Activated naive CD8-positive, alpha-beta T cell (primary cell): ENCODE data around the gene INHBB.

Source experiments
- H3K27ac Mint-ChIP-seq: one replicate; pipeline ENCODE4 v1.8.0; 2021; ENCODE audit warnings: mixed read lengths
- H3K27me3 Mint-ChIP-seq: one replicate; pipeline ENCODE4 v1.8.0; 2021; ENCODE audit warnings: mixed read lengths
- H3K36me3 Mint-ChIP-seq: one replicate; pipeline ENCODE4 v1.8.0; 2021; ENCODE audit warnings: mixed read lengths
- H3K4me1 Mint-ChIP-seq: one replicate; pipeline ENCODE4 v1.8.0; 2021; ENCODE audit warnings: low read depth, mixed read lengths
- H3K4me3 Mint-ChIP-seq: one replicate; pipeline ENCODE4 v1.8.0; 2021; ENCODE audit warnings: mild to moderate bottlenecking, mixed read lengths
- H3K9me3 Mint-ChIP-seq: one replicate; pipeline ENCODE4 v1.8.0; 2021; ENCODE audit warnings: low read depth, mixed read lengths

Gene INHBB

DNA sequence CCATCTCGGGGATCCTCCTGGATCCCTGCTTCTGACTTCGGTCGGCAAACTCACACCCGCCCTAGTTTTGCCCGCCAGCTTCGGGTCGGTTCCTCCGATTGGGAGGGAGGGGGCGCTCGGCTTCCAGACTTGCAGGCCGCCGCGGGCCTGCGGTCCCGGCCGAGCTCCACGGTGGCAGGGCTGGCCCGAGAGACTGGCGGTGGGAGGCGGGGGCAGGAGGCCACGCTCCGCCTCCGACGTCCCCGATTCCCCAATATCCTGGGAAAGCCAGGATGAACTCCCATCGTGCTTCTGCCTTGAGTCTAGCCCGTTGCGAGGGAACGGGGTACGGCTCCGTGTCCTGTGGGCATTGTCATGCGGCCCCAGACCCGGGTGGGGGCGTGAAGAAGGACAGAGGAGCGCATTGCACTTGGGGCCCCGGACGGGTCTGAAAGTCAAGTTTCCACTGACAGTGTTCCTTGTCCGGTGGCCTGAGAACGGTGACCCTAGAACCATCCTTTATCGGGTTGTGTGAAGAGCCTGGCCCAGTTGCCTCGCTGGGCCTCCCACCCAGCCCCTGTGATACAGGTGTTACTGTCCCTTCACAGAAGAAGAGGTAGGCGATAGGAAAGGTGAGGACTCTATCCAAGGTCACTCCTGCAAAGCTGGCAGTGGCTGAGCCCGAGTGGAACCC, 2.4 kb upstream of the INHBB start:
- H3K9me3 Mint-ChIP-seq = no peaks in the 10 kb centered on the region
- peaks cover 32% of the 10 kb centered on the region for H3K27me3 Mint-ChIP-seq
- no peak overlapping the region for H3K27ac Mint-ChIP-seq
- peaks cover 20% of the 10 kb centered on the region for H3K4me1 Mint-ChIP-seq
- peak overlapping the region; percentile 76 for H3K4me3 Mint-ChIP-seq
- H3K36me3 Mint-ChIP-seq = no peaks in the 10 kb centered on the region

GRCh38 chr2:120344214-120344975, 1.5 kb upstream of the INHBB start:
- H3K27ac Mint-ChIP-seq = no peak overlapping the region
- H3K4me1 Mint-ChIP-seq = peaks cover 20% of the 10 kb centered on the region
- H3K9me3 Mint-ChIP-seq = no peaks in the 10 kb centered on the region
- no peak overlapping the region for H3K4me3 Mint-ChIP-seq
- H3K36me3 Mint-ChIP-seq = no peaks in the 10 kb centered on the region
- H3K27me3 Mint-ChIP-seq = peaks cover 33% of the 10 kb centered on the region

DNA sequence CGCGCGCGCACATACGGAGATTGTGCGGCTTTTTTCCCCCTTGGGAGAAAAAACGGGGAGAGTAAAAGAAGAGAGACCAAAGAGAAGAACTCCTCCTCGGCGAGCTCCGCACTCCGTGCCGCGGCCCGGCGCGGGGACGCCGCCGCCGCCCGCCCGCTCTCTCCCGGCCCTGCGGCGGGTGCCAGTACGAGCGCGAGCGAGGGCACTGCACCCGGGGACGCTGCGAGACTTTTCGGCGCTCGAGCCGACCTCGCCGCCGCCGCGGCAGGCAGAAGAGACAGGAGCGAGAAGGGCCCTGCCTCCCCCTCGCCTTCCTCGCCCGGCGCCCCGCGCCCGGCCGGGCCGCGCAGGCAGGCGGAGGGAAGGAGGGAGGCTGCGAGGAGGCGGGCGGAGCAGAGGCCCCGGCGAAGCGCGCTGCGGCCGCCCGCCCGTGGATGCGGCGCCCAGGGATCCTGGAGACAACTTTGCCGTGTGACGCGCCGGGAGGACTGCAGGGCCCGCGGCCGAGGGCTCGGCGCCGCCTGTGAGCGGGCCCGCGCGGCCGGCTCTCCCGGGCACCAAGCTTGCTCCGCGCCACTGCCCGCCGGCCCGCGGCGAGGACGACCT, 857 bp upstream of the INHBB start:
- Mint-ChIP-seq H3K4me3 (no peak overlapping the region), H3K27me3 (peaks cover 32% of the 10 kb centered on the region)

GRCh38 chr2:120345608-120346007, 328 bp upstream of the INHBB start:
- Mint-ChIP-seq H3K27me3 (peaks cover 30% of the 10 kb centered on the region), H3K36me3 (no peaks in the 10 kb centered on the region), H3K4me1 (peaks cover 20% of the 10 kb centered on the region), H3K4me3 (no peak overlapping the region), H3K9me3 (no peaks in the 10 kb centered on the region), H3K27ac (no peak overlapping the region)

More for the DNA sequence above, 857 bp upstream of the INHBB start:
- H3K9me3 Mint-ChIP-seq = no peaks in the 10 kb centered on the region
- no peak overlapping the region for H3K27ac Mint-ChIP-seq
- H3K4me1 Mint-ChIP-seq = peaks cover 20% of the 10 kb centered on the region
- no peaks in the 10 kb centered on the region for H3K36me3 Mint-ChIP-seq

DNA sequence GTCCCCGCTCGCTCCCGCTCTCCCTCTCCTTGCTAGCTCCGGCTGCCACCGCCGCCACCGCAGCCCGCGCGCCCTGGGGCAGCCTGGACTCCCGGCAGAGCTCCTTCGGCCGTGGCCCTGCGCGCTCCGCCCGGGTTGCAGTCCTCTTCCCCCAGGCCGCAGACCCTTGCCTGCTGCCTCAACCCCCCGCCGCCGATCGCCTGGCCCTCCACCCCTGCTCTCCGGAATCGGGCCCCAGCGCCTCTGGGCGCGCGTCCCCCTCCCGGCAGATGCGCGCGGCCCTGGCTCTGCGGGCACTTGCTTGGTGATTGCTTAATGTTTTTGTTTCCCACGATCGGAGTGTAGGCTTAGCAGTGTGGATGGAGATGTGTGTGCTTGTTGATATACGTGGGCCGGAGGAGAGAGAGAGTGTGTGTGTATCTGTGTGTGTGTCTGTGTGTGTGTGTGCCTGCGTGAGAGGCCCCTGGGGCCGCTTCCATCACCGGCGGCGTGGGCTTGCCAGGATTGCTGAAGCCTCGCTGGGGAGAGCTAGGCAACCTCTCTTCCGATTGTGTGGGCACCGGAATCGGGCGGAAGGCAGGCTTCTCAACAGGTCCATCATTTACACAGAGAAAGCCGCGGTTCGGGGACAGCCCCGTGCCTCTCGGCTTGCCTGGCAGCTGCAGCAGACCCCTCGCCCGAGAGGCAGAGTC, 877 bp downstream of the INHBB start:
- H3K9me3 Mint-ChIP-seq = no peaks in the 10 kb centered on the region
- H3K4me1 Mint-ChIP-seq = peaks cover 20% of the 10 kb centered on the region
- H3K36me3 Mint-ChIP-seq = no peaks in the 10 kb centered on the region
- H3K27ac Mint-ChIP-seq = peak overlapping the region; percentile 54
- peak overlapping the region; percentile 84 for H3K4me3 Mint-ChIP-seq
- peaks cover 29% of the 10 kb centered on the region for H3K27me3 Mint-ChIP-seq

DNA sequence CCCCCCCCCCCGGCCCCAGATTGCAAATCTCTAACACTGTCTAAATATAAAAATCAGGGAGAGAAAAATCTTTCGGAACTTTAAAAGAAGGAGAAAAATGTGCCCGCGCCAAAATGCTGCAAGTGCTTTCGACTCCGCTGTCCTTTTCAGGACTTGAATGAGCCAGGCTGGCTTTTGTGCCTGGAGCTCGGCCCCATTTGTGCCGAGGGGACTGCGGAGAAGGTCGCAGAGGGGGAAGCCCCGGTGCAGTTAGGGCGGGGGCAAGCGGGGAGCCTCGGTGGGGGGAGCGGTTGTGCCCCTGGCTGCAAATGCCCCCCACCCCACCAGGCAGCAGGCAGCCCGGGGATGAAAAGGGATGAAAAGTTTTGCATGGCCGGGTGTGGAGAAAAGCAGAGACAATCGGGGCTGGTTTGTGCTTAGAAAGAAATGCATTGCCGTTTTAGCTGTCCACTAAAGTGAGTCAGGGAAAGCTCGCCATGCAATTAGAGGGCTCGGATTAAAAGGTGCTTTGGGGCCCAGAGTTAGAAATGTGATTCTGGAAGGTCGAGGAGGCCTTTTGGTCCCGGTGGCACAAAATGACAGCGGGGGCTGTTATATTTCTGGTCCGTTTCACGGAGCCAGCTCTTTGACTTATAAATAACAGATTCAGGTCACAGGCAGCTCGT, 1.6 kb downstream of the INHBB start:
- Mint-ChIP-seq H3K27me3 (peaks cover 25% of the 10 kb centered on the region), H3K4me3 (peak overlapping the region; percentile 84), H3K9me3 (no peaks in the 10 kb centered on the region), H3K4me1 (peaks cover 20% of the 10 kb centered on the region), H3K36me3 (no peaks in the 10 kb centered on the region), H3K27ac (no peak overlapping the region)

- no peaks in the 10 kb centered on the region for H3K9me3 Mint-ChIP-seq
- H3K4me1 Mint-ChIP-seq = peaks cover 13% of the 10 kb centered on the region
These were observed 2.3 kb downstream of the INHBB start for GRCh38 chr2:120348134-120348736.

DNA sequence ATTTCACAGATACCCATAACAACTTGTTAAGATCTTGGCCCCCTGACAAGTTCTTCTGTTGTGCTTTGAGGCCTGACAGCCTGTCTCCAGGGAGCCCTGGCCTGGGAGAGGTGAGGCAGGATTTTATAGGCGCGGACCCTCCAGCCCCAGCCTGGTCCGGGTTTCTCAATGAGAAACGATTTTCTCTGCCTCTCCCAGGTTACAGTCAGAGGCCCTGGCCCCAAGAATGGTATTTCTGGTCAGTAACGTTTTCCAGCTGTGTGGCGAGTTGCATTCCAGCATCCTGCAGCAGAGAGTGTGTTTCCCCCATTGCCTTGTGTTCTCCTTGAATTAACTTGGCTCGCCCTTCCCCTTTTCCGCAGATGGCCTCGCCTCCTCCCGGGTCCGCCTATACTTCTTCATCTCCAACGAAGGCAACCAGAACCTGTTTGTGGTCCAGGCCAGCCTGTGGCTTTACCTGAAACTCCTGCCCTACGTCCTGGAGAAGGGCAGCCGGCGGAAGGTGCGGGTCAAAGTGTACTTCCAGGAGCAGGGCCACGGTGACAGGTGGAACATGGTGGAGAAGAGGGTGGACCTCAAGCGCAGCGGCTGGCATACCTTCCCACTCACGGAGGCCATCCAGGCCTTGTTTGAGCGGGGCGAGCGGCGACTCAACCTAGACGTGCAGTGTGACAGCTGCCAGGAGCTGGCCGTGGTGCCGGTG, 3.0 kb downstream of the INHBB start:
- peaks cover 20% of the 10 kb centered on the region for H3K27me3 Mint-ChIP-seq

More at GRCh38 chr2:120348134-120348736, 2.3 kb downstream of the INHBB start:
- H3K27ac Mint-ChIP-seq = no peak overlapping the region
- peaks cover 20% of the 10 kb centered on the region for H3K27me3 Mint-ChIP-seq
- H3K4me3 Mint-ChIP-seq = no peak overlapping the region
- H3K36me3 Mint-ChIP-seq = no peaks in the 10 kb centered on the region

DNA sequence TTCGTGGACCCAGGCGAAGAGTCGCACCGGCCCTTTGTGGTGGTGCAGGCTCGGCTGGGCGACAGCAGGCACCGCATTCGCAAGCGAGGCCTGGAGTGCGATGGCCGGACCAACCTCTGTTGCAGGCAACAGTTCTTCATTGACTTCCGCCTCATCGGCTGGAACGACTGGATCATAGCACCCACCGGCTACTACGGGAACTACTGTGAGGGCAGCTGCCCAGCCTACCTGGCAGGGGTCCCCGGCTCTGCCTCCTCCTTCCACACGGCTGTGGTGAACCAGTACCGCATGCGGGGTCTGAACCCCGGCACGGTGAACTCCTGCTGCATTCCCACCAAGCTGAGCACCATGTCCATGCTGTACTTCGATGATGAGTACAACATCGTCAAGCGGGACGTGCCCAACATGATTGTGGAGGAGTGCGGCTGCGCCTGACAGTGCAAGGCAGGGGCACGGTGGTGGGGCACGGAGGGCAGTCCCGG, 3.5 kb downstream of the INHBB start:
- Mint-ChIP-seq H3K27me3 (peaks cover 20% of the 10 kb centered on the region), H3K4me1 (peaks cover 8% of the 10 kb centered on the region), H3K27ac (no peak overlapping the region), H3K9me3 (no peaks in the 10 kb centered on the region), H3K4me3 (no peak overlapping the region), H3K36me3 (no peaks in the 10 kb centered on the region)

More for the DNA sequence above, 3.0 kb downstream of the INHBB start:
- H3K27ac Mint-ChIP-seq = no peak overlapping the region
- no peak overlapping the region for H3K4me3 Mint-ChIP-seq
- no peaks in the 10 kb centered on the region for H3K9me3 Mint-ChIP-seq
- H3K36me3 Mint-ChIP-seq = no peaks in the 10 kb centered on the region
- peaks cover 8% of the 10 kb centered on the region for H3K4me1 Mint-ChIP-seq

- no peaks in the 10 kb centered on the region for H3K36me3 Mint-ChIP-seq
- no peaks in the 10 kb centered on the region for H3K9me3 Mint-ChIP-seq
- H3K27ac Mint-ChIP-seq = no peak overlapping the region
- peaks cover 8% of the 10 kb centered on the region for H3K4me1 Mint-ChIP-seq
- H3K4me3 Mint-ChIP-seq = no peak overlapping the region
- H3K27me3 Mint-ChIP-seq = peaks cover 20% of the 10 kb centered on the region
These were observed 4.1 kb downstream of the INHBB start for GRCh38 chr2:120350080-120350479.

DNA sequence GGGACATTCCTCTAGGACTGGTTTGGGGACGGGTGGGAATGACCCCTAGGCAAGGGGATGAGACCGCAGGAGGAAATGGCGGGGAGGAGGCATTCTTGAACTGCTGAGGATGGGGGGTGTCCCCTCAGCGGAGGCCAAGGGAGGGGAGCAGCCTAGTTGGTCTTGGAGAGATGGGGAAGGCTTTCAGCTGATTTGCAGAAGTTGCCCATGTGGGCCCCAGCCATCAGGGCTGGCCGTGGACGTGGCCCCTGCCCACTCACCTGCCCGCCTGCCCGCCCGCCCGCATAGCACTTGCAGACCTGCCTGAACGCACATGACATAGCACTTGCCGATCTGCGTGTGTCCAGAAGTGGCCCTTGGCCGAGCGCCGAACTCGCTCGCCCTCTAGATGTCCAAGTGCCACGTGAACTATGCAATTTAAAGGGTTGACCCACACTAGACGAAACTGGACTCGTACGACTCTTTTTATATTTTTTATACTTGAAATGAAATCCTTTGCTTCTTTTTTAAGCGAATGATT, 4.9 kb downstream of the INHBB start:
- peaks cover 8% of the 10 kb centered on the region for H3K4me1 Mint-ChIP-seq
- no peak overlapping the region for H3K27ac Mint-ChIP-seq
- no peak overlapping the region for H3K4me3 Mint-ChIP-seq
- H3K36me3 Mint-ChIP-seq = no peaks in the 10 kb centered on the region
- peaks cover 20% of the 10 kb centered on the region for H3K27me3 Mint-ChIP-seq
- no peaks in the 10 kb centered on the region for H3K9me3 Mint-ChIP-seq

- no peaks in the 10 kb centered on the region for H3K9me3 Mint-ChIP-seq
These were observed 7.0 kb downstream of the INHBB start for GRCh38 chr2:120352696-120353590.

DNA sequence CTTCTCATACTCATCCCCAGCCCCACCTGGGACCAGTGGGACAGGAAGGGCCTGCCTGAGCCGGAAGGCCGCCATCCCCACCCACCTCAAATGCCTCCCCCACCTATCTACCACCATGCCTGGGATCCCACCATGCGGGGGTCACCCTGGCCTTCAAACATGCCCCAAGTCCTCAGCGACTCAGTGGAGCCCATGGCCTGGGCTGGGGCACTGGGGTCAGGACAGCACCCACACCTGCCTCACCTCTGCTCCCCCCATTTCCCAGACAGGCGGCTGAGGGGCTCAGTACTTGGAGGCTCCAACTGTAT, 7.6 kb downstream of the INHBB start:
- no peaks in the 10 kb centered on the region for H3K36me3 Mint-ChIP-seq
- no peaks in the 10 kb centered on the region for H3K9me3 Mint-ChIP-seq
- H3K4me1 Mint-ChIP-seq = no peaks in the 10 kb centered on the region
- H3K27ac Mint-ChIP-seq = no peak overlapping the region
- H3K27me3 Mint-ChIP-seq = peaks cover 7% of the 10 kb centered on the region
- no peak overlapping the region for H3K4me3 Mint-ChIP-seq

More at GRCh38 chr2:120352696-120353590, 7.0 kb downstream of the INHBB start:
- no peak overlapping the region for H3K4me3 Mint-ChIP-seq
- H3K27ac Mint-ChIP-seq = no peak overlapping the region
- peaks cover 10% of the 10 kb centered on the region for H3K27me3 Mint-ChIP-seq
- no peaks in the 10 kb centered on the region for H3K4me1 Mint-ChIP-seq
- H3K36me3 Mint-ChIP-seq = no peaks in the 10 kb centered on the region
